Measurements from ENCODE around the gene SLC25A51.

DNA sequence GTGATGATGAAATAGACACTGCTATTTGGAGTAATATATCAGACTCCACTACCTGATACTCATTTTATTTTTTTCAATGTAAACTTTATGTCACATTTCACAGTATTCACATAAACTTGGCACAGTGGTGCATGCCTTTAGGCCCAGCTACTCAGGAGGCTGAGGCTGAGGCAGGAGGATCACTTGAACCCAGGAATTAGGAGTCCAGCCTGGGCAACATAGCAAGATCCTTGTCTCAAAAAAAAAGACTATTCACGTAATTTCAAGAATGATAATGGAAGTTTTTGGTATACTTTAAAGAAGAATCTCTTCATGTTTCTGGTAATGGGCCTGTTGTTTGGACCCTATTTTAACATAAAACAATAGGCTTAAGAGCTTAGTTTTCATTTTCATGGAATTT, 47.4 kb downstream of the SLC25A51 start:
- TF ChIP-seq POLR2A (IDR thresholded peaks at IDR 0.05) (no peak), CTCF (IDR thresholded peaks at IDR 0.05) (no peak)

Measured in heart left ventricle (tissue), 13 donors.